Measurements from ENCODE around the gene RNF144B.
"Not testable (repeated sequence)": the region's sequence is repeated elsewhere in the genome, so short reads cannot be mapped to it uniquely, and the experiment has no call there.

RNF144B gene

GRCh38 chr6:18444111-18444510, 57.0 kb downstream of the RNF144B start:
- DNase-seq (ENCODE audit: low spot score) = no peak

- no peak for DNase-seq (ENCODE audit: low spot score)
Observed at GRCh38 chr6:18445228-18445627, 58.1 kb downstream of the RNF144B start.

GRCh38 chr6:18446771-18447170, 59.6 kb downstream of the RNF144B start:
- DNase-seq (ENCODE audit: low spot score) = no peak

GRCh38 chr6:18447552-18447951, 60.4 kb downstream of the RNF144B start:
- DNase-seq (ENCODE audit: low spot score) = no peak

- DNase-seq (ENCODE audit: low spot score) = no peak
Observed at GRCh38 chr6:18451756-18452155, 64.6 kb downstream of the RNF144B start.

- no peak for DNase-seq (ENCODE audit: low spot score)
Observed at GRCh38 chr6:18454446-18454845, 67.3 kb downstream of the RNF144B start.

- no peak for DNase-seq (ENCODE audit: low spot score)
Observed at GRCh38 chr6:18457065-18457737, 70.1 kb downstream of the RNF144B start.

GRCh38 chr6:18458086-18458485, 70.9 kb downstream of the RNF144B start:
- DNase-seq (ENCODE audit: low spot score) = not testable (repeated sequence)

- DNase-seq (ENCODE audit: low spot score) = no peak
Observed at GRCh38 chr6:18463429-18463828, 76.3 kb downstream of the RNF144B start.

GRCh38 chr6:18464176-18464575, 77.0 kb downstream of the RNF144B start:
- no peak for DNase-seq (ENCODE audit: low spot score)

- no peak for DNase-seq (ENCODE audit: low spot score)
Observed at GRCh38 chr6:18465410-18466154, 78.4 kb downstream of the RNF144B start.

- DNase-seq (ENCODE audit: low spot score) = no peak
Observed at GRCh38 chr6:18467741-18468502, 80.8 kb downstream of the RNF144B start.

- DNase-seq (ENCODE audit: low spot score) = no peak
Observed at GRCh38 chr6:18468503-18468843, 81.3 kb downstream of the RNF144B start.

- DNase-seq (ENCODE audit: low spot score) = no peak
Observed at GRCh38 chr6:18469536-18469935, 82.4 kb downstream of the RNF144B start.

- DNase-seq (ENCODE audit: low spot score) = no peak
Observed at GRCh38 chr6:18471232-18471964, 84.2 kb downstream of the RNF144B start.

GRCh38 chr6:18472941-18473340, 85.8 kb downstream of the RNF144B start:
- DNase-seq (ENCODE audit: low spot score) = no peak

GRCh38 chr6:18473755-18474154, 86.6 kb downstream of the RNF144B start:
- DNase-seq (ENCODE audit: low spot score) = no peak

GRCh38 chr6:18477301-18477941, 90.3 kb downstream of the RNF144B start:
- DNase-seq (ENCODE audit: low spot score) = no peak

- DNase-seq (ENCODE audit: low spot score) = no peak
Observed at GRCh38 chr6:18478610-18479009, 91.5 kb downstream of the RNF144B start.

- DNase-seq (ENCODE audit: low spot score) = no peak
Observed at GRCh38 chr6:18481870-18482269, 94.7 kb downstream of the RNF144B start.

GRCh38 chr6:18485660-18486435, 98.7 kb downstream of the RNF144B start:
- DNase-seq (ENCODE audit: low spot score) = no peak

All from SW480 (cell line).